ENCODE measurements around the gene SLC35A4. TPM values are rescaled to one million over a fixed set of nuclear protein-coding genes. Genes with fewer than 3 reads are reported as not detected.
"Not testable (repeated sequence)": the region's sequence is repeated elsewhere in the genome, so short reads cannot be mapped to it uniquely, and the experiment has no call there.

SLC35A4 gene
- polyA plus RNA-seq, 1 donor, result 52.8 TPM

DNA sequence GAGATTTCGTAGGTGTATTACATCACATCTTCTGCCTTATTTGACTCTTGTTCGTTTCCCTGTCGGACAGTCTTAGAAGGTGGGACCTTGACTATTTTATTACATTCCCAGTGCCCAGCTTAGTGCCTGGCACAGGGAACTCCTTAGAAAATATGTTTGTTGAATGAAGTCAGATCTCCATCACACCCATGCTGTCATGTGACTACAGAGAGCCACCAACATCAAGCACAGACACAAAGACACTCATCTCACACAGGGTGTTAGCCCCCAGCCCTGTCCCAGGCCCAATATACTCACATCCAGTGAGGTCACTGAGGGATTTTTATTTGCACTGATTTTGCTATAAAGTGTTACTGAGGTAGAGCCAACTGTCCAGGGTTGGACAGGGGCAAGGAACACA lies 6.7 kb upstream of the SLC35A4 start:
- no peak for DNase-seq (ENCODE audit: low read depth)

DNA sequence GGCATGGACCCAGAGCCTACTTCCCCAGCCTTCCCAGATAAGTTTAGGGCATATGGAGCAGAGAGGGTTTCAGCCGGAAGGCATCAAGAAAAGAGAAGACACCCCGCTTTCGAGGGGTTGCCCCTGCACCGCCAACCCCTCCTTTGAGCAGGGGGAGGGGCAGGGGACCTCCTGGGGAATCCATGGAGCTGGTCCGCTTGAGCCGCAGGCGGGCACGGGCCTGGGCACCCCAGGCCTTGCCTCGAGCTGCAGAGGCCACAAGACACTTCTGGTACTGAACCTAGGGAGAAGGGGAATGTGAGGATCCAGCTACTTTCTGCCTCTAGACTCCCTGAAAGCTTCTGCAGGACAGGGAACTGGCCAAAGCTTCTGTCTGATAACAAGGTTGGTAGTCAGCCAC lies 6.1 kb upstream of the SLC35A4 start:
- no peak for DNase-seq (ENCODE audit: low read depth)

DNA sequence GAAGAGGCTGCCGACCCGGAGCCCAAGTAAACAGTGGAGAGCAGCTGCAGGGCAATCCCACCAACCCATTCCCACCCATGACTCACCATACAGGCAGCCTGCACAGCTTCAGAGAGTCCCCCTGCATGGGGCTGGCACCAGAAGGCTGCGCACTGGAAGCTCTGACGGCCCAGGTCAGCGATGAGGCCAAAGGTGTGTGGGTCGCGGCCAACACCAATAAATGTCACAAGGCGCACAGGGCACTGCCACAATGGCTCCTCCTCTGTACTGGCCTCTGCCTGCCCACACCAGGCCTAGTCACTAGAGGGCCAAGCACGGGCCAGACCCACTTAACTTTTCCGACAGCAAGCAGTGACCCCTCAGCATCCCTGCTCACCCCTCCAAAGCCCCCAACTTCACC lies 4.4 kb upstream of the SLC35A4 start:
- no peak for DNase-seq (ENCODE audit: low read depth)

- no peak for DNase-seq (ENCODE audit: low read depth)
Observed at GRCh38 chr5:140561753-140562523, 2.7 kb upstream of the SLC35A4 start.

DNA sequence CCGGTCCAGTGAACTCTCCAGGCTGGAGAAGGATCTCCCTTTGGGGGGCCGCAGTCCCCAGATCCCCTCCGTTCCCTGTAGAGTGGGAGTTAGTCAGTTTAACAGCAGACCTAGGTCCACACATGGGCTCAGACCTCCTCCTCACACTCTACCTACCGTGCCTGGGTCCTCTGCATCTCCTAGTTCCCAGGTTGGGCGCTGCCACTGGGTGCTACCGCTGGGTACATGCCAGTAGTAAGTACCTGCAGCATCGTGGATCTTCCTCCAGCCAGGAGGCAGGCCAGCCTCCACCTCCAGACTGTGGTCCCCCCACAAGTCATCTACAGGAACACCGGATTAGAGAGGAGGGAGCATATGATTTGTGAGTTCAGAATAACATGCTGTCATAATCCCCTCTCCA lies 1.0 kb upstream of the SLC35A4 start:
- DNase-seq (ENCODE audit: low read depth), result no peak

- DNase-seq (ENCODE audit: low read depth), result no peak
Observed at GRCh38 chr5:140565024-140565779, 574 bp downstream of the SLC35A4 start.

- DNase-seq (ENCODE audit: low read depth), result no peak
Observed at GRCh38 chr5:140565780-140566095, 1.1 kb downstream of the SLC35A4 start.

DNA sequence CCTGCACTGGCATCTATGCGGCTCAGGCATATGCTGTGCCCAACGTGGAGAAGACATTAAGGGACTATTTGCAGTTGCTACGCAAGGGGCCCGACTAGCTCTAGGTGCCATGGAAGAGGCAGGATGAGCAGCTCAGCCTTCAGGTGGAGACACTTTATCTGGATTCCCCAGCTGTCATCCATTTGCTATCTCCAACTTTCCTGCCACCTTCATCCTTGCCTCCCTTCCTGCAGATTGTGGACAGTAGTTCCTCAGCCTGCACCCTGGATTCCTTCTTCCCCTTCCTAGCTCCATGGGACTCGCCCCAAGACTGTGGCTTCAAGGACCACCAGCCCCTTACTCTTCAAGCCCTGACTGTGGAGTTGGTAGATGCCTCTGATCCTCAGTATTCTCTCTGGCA lies 2.0 kb downstream of the SLC35A4 start:
- no peak for DNase-seq (ENCODE audit: low read depth)

GRCh38 chr5:140567136-140567818 lies 2.6 kb downstream of the SLC35A4 start:
- no peak for DNase-seq (ENCODE audit: low read depth)

- DNase-seq (ENCODE audit: low read depth), result no peak
Observed at GRCh38 chr5:140567871-140568270, 3.2 kb downstream of the SLC35A4 start.

DNA sequence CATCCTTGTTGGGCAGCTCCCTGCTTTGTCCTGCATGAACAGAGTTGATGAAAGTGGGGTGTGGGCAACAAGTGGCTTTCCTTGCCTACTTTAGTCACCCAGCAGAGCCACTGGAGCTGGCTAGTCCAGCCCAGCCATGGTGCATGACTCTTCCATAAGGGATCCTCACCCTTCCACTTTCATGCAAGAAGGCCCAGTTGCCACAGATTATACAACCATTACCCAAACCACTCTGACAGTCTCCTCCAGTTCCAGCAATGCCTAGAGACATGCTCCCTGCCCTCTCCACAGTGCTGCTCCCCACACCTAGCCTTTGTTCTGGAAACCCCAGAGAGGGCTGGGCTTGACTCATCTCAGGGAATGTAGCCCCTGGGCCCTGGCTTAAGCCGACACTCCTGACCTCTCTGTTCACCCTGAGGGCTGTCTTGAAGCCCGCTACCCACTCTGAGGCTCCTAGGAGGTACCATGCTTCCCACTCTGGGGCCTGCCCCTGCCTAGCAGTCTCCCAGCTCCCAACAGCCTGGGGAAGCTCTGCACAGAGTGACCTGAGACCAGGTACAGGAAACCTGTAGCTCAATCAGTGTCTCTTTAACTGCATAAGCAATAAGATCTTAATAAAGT lies 3.9 kb downstream of the SLC35A4 start:
- DNase-seq (ENCODE audit: low read depth), result no peak

DNA sequence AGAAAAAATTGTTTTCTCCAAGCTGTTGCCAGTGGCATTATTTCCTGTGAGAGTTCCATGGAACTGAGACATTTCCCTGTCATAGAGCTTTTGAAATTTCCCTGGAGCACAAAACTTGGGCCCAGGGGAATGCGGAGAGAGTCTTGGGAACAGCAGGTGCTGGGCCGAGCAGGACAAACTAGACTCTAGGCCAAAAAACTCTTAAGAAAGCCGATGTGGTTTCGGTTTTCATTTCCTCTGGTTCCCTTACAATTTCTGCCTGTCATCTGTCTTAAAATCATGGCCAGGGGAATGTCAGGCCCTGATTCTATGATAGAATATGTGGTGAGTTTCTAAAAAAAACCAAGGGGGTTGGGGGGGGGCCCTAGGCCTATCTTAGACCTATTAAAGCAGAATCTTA lies 4.6 kb downstream of the SLC35A4 start:
- no peak for DNase-seq (ENCODE audit: low read depth)

GRCh38 chr5:140570058-140570457 lies 5.4 kb downstream of the SLC35A4 start:
- DNase-seq (ENCODE audit: low read depth), result no peak

GRCh38 chr5:140570488-140570887 lies 5.9 kb downstream of the SLC35A4 start:
- no peak for DNase-seq (ENCODE audit: low read depth)

DNA sequence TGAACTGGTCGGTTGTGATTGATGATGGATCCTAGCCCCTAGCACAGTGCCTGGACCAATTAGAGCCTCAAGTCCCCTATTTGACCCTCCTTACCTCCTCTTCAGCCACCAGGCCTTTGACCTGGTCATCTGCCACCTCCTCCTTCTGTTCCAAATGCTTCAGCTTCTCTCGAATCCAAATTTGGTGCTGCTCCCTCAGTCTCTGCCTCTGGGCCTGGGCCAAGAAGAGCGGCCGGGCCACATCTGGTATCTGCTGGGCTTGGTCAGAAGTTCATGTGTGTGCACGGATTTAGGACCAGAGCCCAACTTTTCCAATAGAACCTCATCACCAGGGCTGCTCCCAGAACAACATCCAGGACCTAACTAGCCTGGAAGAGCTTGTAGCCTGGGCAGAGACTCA lies 6.5 kb downstream of the SLC35A4 start:
- DNase-seq (ENCODE audit: low read depth), result no peak

GRCh38 chr5:140573683-140574082 lies 9.1 kb downstream of the SLC35A4 start:
- no peak for DNase-seq (ENCODE audit: low read depth)

DNA sequence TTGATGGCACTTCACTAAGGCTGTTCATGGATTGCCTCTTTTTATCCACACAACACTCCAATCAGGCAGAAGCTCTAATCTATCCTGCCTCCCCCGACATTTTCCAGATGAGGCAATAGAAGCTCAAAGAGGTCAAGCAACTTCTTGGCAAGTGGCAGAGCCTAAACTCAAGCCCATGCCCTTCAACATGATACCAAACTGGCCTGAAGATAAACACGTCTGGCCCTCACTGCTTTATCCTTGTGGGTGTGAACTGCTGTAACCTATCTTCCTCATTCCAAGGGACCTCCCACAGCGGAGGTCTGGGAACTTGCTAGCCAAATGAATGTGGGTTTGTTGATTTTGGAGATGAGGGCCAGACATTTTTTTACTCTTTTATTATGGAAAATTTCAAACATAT lies 9.5 kb downstream of the SLC35A4 start:
- DNase-seq (ENCODE audit: low read depth), result no peak

GRCh38 chr5:140575309-140575708 lies 10.7 kb downstream of the SLC35A4 start:
- no peak for DNase-seq (ENCODE audit: low read depth)

- no peak for DNase-seq (ENCODE audit: low read depth)
Observed at GRCh38 chr5:140576776-140577201, 12.2 kb downstream of the SLC35A4 start.

DNA sequence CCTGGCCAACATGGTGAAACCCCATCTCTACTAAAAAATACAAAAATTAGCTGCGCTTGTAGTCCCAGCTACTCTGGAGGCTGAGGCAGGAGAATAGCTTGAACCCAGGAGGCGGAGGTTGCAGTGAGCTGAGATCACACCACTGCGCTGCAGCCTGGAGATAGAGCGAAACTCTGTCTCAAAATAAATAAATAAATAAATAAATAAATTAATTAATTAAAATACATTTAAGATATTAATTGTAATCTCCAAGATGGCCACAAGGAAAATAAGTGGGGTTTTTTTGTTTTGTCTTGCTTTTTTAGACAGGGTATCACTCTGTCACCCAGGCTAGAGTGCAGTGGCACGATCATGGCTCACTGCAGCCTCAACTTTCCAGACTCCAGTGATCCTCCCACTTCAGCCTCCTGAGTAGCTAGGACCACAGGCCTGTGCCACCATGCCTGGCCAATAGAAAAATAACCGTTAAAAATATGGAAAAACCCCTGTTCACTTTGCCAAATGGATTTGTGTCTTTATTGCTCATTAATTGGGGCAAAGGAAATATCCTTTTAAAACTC lies 14.6 kb downstream of the SLC35A4 start:
- DNase-seq (ENCODE audit: low read depth), result not testable (repeated sequence)

GRCh38 chr5:140587495-140587894 lies 22.9 kb downstream of the SLC35A4 start:
- no peak for DNase-seq (ENCODE audit: low read depth)

All from forelimb muscle (tissue), 1 donor.